Measurements from ENCODE around the gene RPS26. TPM values are rescaled to one million over a fixed set of nuclear protein-coding genes. Genes with fewer than 3 reads are reported as not detected.

The RPS26 gene
- total RNA-seq, 5 donors from 2014 or later (not counting 1 experiment from before 2014, with no cell fraction given) = 30.3 to 141 (median 49.9) TPM

DNA sequence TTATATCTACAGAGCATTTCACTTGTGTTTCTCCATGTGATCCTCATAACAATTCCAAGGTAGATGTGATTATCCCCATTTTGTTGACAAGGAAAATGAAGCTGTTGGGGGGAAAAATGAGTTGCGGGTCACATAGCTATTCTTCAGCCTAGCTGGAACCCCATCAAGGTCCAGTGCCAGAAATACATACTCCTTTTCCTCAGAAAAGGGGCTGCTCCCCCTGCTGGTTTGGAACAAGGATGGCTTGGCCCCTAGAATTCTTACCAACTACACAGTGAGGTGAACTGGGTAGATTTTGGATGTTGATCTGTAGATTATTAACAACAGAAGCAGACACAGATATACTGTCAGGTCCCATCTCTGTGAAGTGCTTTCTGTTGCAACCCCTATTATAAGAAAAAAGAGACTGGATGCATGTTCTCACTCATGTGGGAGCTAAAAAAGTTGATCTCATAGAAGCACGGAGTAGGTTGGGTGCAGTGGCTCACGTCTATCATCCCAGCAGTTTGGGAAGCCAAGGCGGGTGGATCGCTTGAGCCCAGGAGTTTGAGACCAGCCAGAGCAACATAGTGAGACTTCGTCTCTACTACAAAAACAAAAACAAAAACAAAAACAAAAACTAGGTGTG is 11.9 kb upstream of the RPS26 start:
- peaks cover 28 to 32% (median 31%) of the 10 kb centered on the region in 3 donors for H3K4me1 Mint-ChIP-seq
- CTCF ChIA-PET = interaction anchor here (0.6 to 3.3 kb wide), 9 partner anchors 11 to 291 kb away, joined by 3 to 15 read pairs (median 4); partner anchors contain the start of gene SUOX (in 1 of the 2)
- H3K27me3 ChIP-seq (replicated peaks in 1 of 2; ENCODE audit: control insufficient read depth in 2 of 2, extremely low read depth in 1 of 2, insufficient read depth in 2 of 2, low read length in 1 of 2) = no peaks in the 10 kb centered on the region
- H3K27me3 Mint-ChIP-seq = no peaks in the 10 kb centered on the region
- peak in 23 of 35 experiments; percentile 7 to 67 (median 33) for DNase-seq
- H3K27ac ChIP-seq (ENCODE audit: low read length) = no peak overlapping the region
- no peaks in the 10 kb centered on the region for H3K9me3 ChIP-seq
- H3K4me3 ChIP-seq (ENCODE audit: control insufficient read depth in 1 of 2, extremely low read depth in 1 of 2, low read length in 1 of 2) = no peak overlapping the region
- H3K36me3 ChIP-seq (ENCODE audit: control insufficient read depth in 2 of 2, extremely low read depth in 1 of 2, insufficient read depth in 1 of 2, low read length in 1 of 2) = peaks cover 0 to 28% of the 10 kb centered on the region in 2 donors
- H3K9me3 Mint-ChIP-seq = no peaks in the 10 kb centered on the region
- peaks cover 49% of the 10 kb centered on the region for H3K36me3 Mint-ChIP-seq
- no peak overlapping the region for H3K4me3 Mint-ChIP-seq
- H3K27ac Mint-ChIP-seq = peak overlapping the region in 1 of 2 donors; percentile 5
- H3K4me1 ChIP-seq (ENCODE audit: control insufficient read depth in 1 of 2, extremely low read depth in 1 of 2, insufficient read depth in 2 of 2, low read length in 2 of 2) = peaks cover 19 to 21% of the 10 kb centered on the region in 2 experiments
- 80% methylated on average over 1 of the region's 6 CpGs for WGBS (ENCODE audit: insufficient coverage)
- POLR2A ChIA-PET = no interaction called here
- peak; percentile 36 to 56 (median 44) for ATAC-seq (replicated peaks in 1 of 4)

DNA sequence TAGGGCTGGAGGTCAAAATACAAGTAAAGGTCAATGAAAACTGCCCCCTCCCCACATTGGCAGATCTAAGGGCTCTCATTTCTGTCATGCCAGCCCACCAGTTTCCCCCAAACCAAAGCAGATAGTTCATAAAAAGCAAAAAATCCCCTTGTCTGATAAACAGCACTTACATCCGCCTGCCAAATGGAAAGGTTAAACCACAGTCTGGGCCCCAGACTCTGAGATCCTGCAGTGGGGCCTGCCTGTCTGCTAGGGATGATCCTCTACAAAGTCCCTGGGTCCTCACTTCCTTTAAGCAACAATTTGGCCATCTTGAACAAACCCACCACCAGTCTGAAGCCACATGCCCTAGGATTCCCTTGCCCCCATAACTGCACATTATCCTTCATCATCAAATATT is 9.7 kb upstream of the RPS26 start:
- Mint-ChIP-seq H3K9me3 (no peaks in the 10 kb centered on the region), H3K27me3 (no peaks in the 10 kb centered on the region), H3K27ac (peak overlapping the region; percentile 61 to 90), H3K4me1 (peaks cover 30 to 32% (median 31%) of the 10 kb centered on the region in 3 donors), H3K36me3 (peaks cover 54% of the 10 kb centered on the region), H3K4me3 (peak overlapping the region in 1 of 3 donors; percentile 21)
- Histone ChIP-seq H3K36me3 (ENCODE audit: control insufficient read depth in 2 of 2, extremely low read depth in 1 of 2, insufficient read depth in 1 of 2, low read length in 1 of 2) (peaks cover 0 to 25% of the 10 kb centered on the region in 2 donors), H3K4me3 (ENCODE audit: control insufficient read depth in 1 of 2, extremely low read depth in 1 of 2, low read length in 1 of 2) (no peak overlapping the region), H3K27ac (ENCODE audit: low read length) (no peak overlapping the region), H3K27me3 (replicated peaks in 1 of 2; ENCODE audit: control insufficient read depth in 2 of 2, extremely low read depth in 1 of 2, insufficient read depth in 2 of 2, low read length in 1 of 2) (no peaks in the 10 kb centered on the region), H3K9me3 (no peaks in the 10 kb centered on the region), H3K4me1 (ENCODE audit: control insufficient read depth in 1 of 2, extremely low read depth in 1 of 2, insufficient read depth in 2 of 2, low read length in 2 of 2) (peaks cover 21 to 31% of the 10 kb centered on the region in 2 experiments)
- DNase-seq (peak in 5 of 35 experiments; percentile 8 to 56 (median 24)), ATAC-seq (replicated peaks in 1 of 4) (peak; percentile 70 to 77 (median 72))
- ChIA-PET POLR2A (no interaction called here), CTCF (no interaction called here)
- WGBS (ENCODE audit: insufficient coverage) = no CpG with 5 or more reads among the region's 1 CpG

DNA sequence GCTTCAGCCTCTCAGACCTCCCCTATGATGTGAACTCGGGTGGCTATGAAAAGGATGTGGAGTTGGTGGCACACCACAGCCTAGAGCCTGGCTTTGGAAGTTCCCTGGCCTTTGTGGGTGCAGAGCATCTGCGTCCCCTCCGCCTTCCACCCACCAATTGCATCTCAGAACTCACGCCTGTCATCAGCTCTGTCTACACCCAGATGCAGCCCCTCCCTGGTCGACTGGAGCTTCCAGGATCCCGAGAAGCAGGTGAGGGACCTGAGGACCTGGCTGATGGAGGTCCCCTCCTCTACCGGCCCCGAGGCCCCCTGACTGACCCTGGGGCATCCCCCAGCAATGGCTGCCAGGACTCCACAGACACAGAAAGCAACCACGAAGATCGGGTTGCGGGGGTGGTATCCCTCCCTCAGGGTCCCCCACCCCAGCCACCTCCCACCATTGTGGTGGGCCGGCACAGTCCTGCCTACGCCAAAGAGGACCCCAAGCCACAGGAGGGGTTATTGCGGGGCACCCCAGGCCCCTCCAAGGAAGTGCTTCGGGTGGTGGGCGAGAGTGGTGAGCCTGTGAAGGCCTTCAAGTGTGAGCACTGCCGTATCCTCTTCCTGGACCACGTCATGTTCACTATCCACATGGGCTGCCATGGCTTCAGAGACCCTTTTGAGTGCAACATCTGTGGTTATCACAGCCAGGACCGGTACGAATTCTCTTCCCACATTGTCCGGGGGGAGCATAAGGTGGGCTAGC is 7.0 kb upstream of the RPS26 start:
- peak in 14 of 35 experiments; percentile 2 to 66 (median 17) for DNase-seq
- no peaks in the 10 kb centered on the region for H3K27me3 Mint-ChIP-seq
- WGBS (ENCODE audit: insufficient coverage) = 56% methylated on average over 14 of the region's 21 CpGs
- no peak overlapping the region for H3K27ac ChIP-seq (ENCODE audit: low read length)
- ATAC-seq (replicated peaks in 1 of 4) = peak in 2 of 4 experiments; percentile 30 to 79
- H3K9me3 ChIP-seq = no peaks in the 10 kb centered on the region
- CTCF ChIA-PET = interaction anchor here in 1 of 2 donors (0.6 kb wide), 1 partner anchor 27 kb away, joined by 3 read pairs; no protein-coding TSS in a partner anchor
- peak overlapping the region in 1 of 2 donors; percentile 68 for H3K27ac Mint-ChIP-seq
- H3K4me1 Mint-ChIP-seq = peaks cover 22 to 31% (median 31%) of the 10 kb centered on the region in 3 donors
- H3K4me3 Mint-ChIP-seq = no peak overlapping the region
- H3K36me3 ChIP-seq (ENCODE audit: control insufficient read depth in 2 of 2, extremely low read depth in 1 of 2, insufficient read depth in 1 of 2, low read length in 1 of 2) = peaks cover 0 to 18% of the 10 kb centered on the region in 2 donors
- H3K4me3 ChIP-seq (ENCODE audit: control insufficient read depth in 1 of 2, extremely low read depth in 1 of 2, low read length in 1 of 2) = no peak overlapping the region
- no peaks in the 10 kb centered on the region for H3K27me3 ChIP-seq (replicated peaks in 1 of 2; ENCODE audit: control insufficient read depth in 2 of 2, extremely low read depth in 1 of 2, insufficient read depth in 2 of 2, low read length in 1 of 2)
- H3K4me1 ChIP-seq (ENCODE audit: control insufficient read depth in 1 of 2, extremely low read depth in 1 of 2, insufficient read depth in 2 of 2, low read length in 2 of 2) = peaks cover 22 to 39% of the 10 kb centered on the region in 2 experiments
- H3K36me3 Mint-ChIP-seq = peaks cover 38% of the 10 kb centered on the region
- no peaks in the 10 kb centered on the region for H3K9me3 Mint-ChIP-seq
- POLR2A ChIA-PET = no interaction called here

DNA sequence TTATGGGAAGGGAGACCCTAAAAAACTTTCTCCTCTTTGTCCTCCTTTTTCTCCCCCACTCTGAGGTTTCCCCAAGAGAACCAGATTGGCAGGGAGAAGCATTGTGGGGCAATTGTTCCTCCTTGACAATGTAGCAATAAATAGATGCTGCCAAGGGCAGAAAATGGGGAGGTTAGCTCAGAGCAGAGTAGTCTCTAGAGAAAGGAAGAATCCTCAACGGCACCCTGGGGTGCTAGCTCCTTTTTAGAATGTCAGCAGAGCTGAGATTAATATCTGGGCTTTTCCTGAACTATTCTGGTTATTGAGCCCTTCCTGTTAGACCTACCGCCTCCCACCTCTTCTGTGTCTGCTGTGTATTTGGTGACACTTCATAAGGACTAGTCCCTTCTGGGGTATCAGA is 4.6 kb upstream of the RPS26 start:
- H3K27ac ChIP-seq (ENCODE audit: low read length) = peak overlapping the region; percentile 34
- no peak overlapping the region for H3K4me3 ChIP-seq (ENCODE audit: control insufficient read depth in 1 of 2, extremely low read depth in 1 of 2, low read length in 1 of 2)
- ATAC-seq (replicated peaks in 1 of 4) (no peak), DNase-seq (no peak)
- Mint-ChIP-seq H3K4me1 (peaks cover 26 to 38% (median 36%) of the 10 kb centered on the region in 3 donors), H3K4me3 (no peak overlapping the region), H3K27ac (peak overlapping the region; percentile 75 to 80), H3K9me3 (no peaks in the 10 kb centered on the region), H3K36me3 (peaks cover 31% of the 10 kb centered on the region), H3K27me3 (no peaks in the 10 kb centered on the region)
- H3K27me3 ChIP-seq (replicated peaks in 1 of 2; ENCODE audit: control insufficient read depth in 2 of 2, extremely low read depth in 1 of 2, insufficient read depth in 2 of 2, low read length in 1 of 2) = no peaks in the 10 kb centered on the region
- no CpG with 5 or more reads among the region's 2 CpGs for WGBS (ENCODE audit: insufficient coverage)
- peaks cover 0 to 18% of the 10 kb centered on the region in 2 donors for H3K36me3 ChIP-seq (ENCODE audit: control insufficient read depth in 2 of 2, extremely low read depth in 1 of 2, insufficient read depth in 1 of 2, low read length in 1 of 2)
- H3K4me1 ChIP-seq (ENCODE audit: control insufficient read depth in 1 of 2, extremely low read depth in 1 of 2, insufficient read depth in 2 of 2, low read length in 2 of 2) = peaks cover 22 to 41% of the 10 kb centered on the region in 2 experiments
- ChIA-PET CTCF (interaction anchor here (0.5 to 1.0 kb wide), 2 partner anchors 43 to 422 kb away, joined by 3 to 8 read pairs; no protein-coding TSS in a partner anchor), POLR2A (interaction anchor here (0.6 kb wide), 3 partner anchors 47 to 202 kb away, joined by 3 to 4 read pairs (median 3); no protein-coding TSS in a partner anchor)
- H3K9me3 ChIP-seq = no peaks in the 10 kb centered on the region

DNA sequence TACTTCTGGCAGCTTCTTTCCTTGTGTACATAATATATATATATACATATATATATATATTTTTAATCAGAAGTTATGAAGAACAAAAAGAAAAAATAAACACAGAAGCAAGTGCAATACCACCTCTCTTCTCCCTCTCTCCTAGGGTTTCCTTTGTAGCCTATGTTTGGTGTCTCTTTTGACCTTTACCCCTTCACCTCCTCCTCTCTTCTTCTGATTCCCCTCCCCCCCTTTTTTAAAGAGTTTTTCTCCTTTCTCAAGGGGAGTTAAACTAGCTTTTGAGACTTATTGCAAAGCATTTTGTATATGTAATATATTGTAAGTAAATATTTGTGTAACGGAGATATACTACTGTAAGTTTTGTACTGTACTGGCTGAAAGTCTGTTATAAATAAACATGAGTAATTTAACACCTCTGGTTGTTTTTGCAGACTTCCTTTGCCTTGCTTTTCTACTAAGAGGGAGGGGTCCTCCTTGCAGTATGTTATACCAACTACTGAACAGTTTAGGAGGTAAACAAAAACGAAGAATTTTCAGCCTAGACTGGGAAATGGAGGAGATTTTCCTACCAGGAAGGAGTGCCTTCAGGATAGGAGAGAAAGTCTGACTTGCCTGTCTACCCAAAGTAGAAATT is 3.6 kb upstream of the RPS26 start:
- Mint-ChIP-seq H3K9me3 (no peaks in the 10 kb centered on the region), H3K4me1 (peaks cover 29 to 40% (median 36%) of the 10 kb centered on the region in 3 donors), H3K27me3 (no peaks in the 10 kb centered on the region), H3K27ac (peak overlapping the region; percentile 71 to 85), H3K36me3 (peaks cover 28% of the 10 kb centered on the region), H3K4me3 (peak overlapping the region in 1 of 3 donors; percentile 17)
- WGBS (ENCODE audit: insufficient coverage) = no CpG with 5 or more reads among the region's 2 CpGs
- Histone ChIP-seq H3K4me1 (ENCODE audit: control insufficient read depth in 1 of 2, extremely low read depth in 1 of 2, insufficient read depth in 2 of 2, low read length in 2 of 2) (peaks cover 22 to 43% of the 10 kb centered on the region in 2 experiments), H3K36me3 (ENCODE audit: control insufficient read depth in 2 of 2, extremely low read depth in 1 of 2, insufficient read depth in 1 of 2, low read length in 1 of 2) (peaks cover 0 to 14% of the 10 kb centered on the region in 2 donors), H3K9me3 (no peaks in the 10 kb centered on the region), H3K27me3 (replicated peaks in 1 of 2; ENCODE audit: control insufficient read depth in 2 of 2, extremely low read depth in 1 of 2, insufficient read depth in 2 of 2, low read length in 1 of 2) (no peaks in the 10 kb centered on the region), H3K27ac (ENCODE audit: low read length) (no peak overlapping the region), H3K4me3 (ENCODE audit: control insufficient read depth in 1 of 2, extremely low read depth in 1 of 2, low read length in 1 of 2) (no peak overlapping the region)
- POLR2A ChIA-PET = interaction anchor here in 1 of 2 donors (0.7 kb wide), 1 partner anchor 606 kb away, joined by 5 read pairs; no protein-coding TSS in a partner anchor
- no peak for ATAC-seq (replicated peaks in 1 of 4)
- CTCF ChIA-PET = interaction anchor here (0.5 to 0.7 kb wide), 4 partner anchors 31 to 421 kb away, joined by 3 to 4 read pairs (median 3); no protein-coding TSS in a partner anchor
- DNase-seq = no peak

Measured in T-cell (primary cell).